ENCODE measurements around the gene C17orf107. TPM values are rescaled to one million over a fixed set of nuclear protein-coding genes. Genes with fewer than 3 reads are reported as not detected.

The C17orf107 gene
- 3.6 and 3.7 TPM in 2 replicates for total RNA-seq
- long read RNA-seq = 0 reads

DNA sequence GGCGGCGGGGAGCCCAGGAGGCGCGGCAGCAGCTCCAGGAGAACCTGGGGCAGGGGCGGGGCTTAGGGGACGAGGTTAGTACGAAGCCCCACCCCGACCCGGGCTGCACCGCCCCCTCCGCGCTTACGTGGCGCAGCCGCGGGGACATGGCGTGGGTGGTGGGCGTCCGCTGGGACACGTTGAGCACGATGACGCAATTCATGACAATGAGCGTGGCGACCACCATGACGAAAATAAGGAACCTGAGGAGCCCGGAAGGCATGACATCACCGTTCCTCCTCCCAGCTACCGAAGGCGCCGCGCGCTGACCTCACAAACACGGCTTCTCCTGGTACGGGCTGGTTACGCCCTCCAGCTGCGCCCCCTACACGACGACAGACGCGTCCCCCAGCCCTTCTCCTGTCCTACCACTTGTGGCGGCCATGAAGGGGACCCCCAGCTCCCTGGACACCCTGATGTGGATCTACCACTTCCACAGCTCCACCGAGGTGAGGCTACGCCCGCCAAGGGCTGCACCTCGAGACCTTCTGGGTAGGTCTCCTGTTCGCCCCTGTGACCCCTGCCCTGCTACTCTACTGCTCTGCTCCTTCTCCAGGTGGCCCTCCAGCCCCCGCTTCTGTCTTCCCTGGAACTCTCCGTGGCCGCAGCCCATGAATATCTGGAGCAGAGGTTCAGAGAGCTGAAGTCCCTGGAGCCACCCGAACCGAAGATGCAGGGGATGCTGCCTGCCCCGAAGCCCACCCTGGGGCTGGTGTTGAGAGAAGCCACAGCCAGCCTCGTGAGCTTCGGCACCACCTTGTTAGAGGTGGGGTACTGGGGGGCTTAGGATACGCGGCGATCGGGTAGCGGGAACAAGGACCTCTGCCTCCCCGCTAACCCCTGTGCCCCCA lies at the start of gene C17orf107:
TSS of gene C17orf107 (plus strand) at position 196 of the 890 bp plus-strand sequence. CDS start at position 423, 227 bp downstream.
- H3K4me1 Mint-ChIP-seq (ENCODE audit: low read depth) = peaks cover 5% of the 10 kb centered on the region
- peaks cover 6% of the 10 kb centered on the region for H3K36me3 Mint-ChIP-seq (ENCODE audit: insufficient read depth)
- H3K27me3 Mint-ChIP-seq = peaks cover 19% of the 10 kb centered on the region
- peak; percentile 51 for DNase-seq (ENCODE audit: low spot score, unreplicated experiment)
- no peak for TF ChIP-seq CTCF (IDR thresholded peaks at IDR 0.05; ENCODE audit: unreplicated experiment)
- peak within 1 kb of the TSS; percentile 70 for H3K4me3 Mint-ChIP-seq (ENCODE audit: low read depth)
- peak within 1 kb of the TSS; percentile 81 for H3K27ac Mint-ChIP-seq
- no peaks in the 10 kb centered on the region for H3K9me3 Mint-ChIP-seq (ENCODE audit: low read depth)

GRCh38 chr17:4850246-4850645 lies 49.1 kb upstream of the C17orf107 start:
- Mint-ChIP-seq H3K36me3 (ENCODE audit: insufficient read depth) (peaks cover 3% of the 10 kb centered on the region), H3K4me3 (ENCODE audit: low read depth) (no peak overlapping the region), H3K27me3 (no peaks in the 10 kb centered on the region), H3K9me3 (ENCODE audit: low read depth) (no peaks in the 10 kb centered on the region), H3K27ac (no peak overlapping the region), H3K4me1 (ENCODE audit: low read depth) (peaks cover 21% of the 10 kb centered on the region)
- TF ChIP-seq CTCF (IDR thresholded peaks at IDR 0.05; ENCODE audit: unreplicated experiment) = no peak
- no peak for DNase-seq (ENCODE audit: low spot score, unreplicated experiment)

DNA sequence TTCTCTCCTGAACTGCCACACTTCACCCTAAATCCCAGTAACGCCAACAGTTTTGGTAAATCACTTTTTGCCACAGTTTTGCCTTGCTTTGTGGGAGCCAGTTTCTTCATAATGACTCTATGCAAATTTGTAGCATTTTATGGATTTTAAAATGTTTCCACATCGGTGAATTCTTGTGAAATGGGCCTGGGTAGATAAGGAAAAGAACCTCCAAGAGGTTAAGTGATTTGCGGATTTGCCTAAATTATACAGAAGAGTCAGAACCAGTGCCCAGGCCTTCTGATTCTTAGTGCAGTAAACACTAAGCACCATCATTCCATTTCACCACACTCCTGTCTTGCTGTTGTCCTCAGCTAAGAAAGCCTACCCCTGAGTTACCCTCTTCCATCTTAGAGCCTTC lies 48.3 kb upstream of the C17orf107 start:
- TF ChIP-seq CTCF (IDR thresholded peaks at IDR 0.05; ENCODE audit: unreplicated experiment) = no peak
- Mint-ChIP-seq H3K4me1 (ENCODE audit: low read depth) (peaks cover 21% of the 10 kb centered on the region), H3K36me3 (ENCODE audit: insufficient read depth) (peaks cover 3% of the 10 kb centered on the region), H3K4me3 (ENCODE audit: low read depth) (no peak overlapping the region), H3K27me3 (no peaks in the 10 kb centered on the region), H3K27ac (peak overlapping the region; percentile 23), H3K9me3 (ENCODE audit: low read depth) (no peaks in the 10 kb centered on the region)
- no peak for DNase-seq (ENCODE audit: low spot score, unreplicated experiment)

DNA sequence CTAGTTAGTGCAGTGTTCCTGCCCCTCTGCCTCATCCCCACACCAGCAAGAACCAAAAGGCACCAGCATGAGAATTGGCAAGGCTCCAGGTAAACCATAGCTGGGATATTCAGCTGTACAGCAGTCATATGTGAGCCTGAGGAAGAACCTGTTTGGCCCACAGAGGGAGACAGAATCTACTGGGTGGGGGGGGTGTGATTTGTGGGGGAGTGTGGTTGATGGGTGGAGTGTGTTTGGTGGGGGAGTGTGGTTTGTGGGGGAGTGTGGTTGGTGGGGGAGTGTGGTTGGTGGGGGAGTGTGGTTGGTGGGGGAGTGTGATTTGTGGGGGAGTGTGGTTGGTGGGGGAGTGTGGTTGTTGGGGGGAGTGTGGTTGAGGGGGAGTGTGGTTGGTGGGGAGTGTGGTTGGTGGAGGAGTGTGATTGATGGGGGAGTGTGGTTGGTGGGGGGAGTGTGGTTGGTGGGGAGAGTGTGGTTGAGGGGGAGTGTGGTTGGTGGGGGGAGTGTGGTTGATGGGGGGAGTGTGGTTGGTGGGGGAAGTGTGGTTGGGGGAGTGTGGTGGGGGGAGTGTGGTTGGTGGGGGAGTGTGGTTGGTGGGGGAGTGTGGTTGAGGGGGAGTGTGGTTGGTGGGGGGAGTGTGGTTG lies 46.6 kb upstream of the C17orf107 start:
- Mint-ChIP-seq H3K9me3 (ENCODE audit: low read depth) (no peaks in the 10 kb centered on the region), H3K4me3 (ENCODE audit: low read depth) (no peak overlapping the region), H3K27me3 (no peaks in the 10 kb centered on the region), H3K36me3 (ENCODE audit: insufficient read depth) (peaks cover 3% of the 10 kb centered on the region), H3K27ac (peak overlapping the region; percentile 22), H3K4me1 (ENCODE audit: low read depth) (peaks cover 23% of the 10 kb centered on the region)
- no peak for DNase-seq (ENCODE audit: low spot score, unreplicated experiment)
- TF ChIP-seq CTCF (IDR thresholded peaks at IDR 0.05; ENCODE audit: unreplicated experiment) = no peak

DNA sequence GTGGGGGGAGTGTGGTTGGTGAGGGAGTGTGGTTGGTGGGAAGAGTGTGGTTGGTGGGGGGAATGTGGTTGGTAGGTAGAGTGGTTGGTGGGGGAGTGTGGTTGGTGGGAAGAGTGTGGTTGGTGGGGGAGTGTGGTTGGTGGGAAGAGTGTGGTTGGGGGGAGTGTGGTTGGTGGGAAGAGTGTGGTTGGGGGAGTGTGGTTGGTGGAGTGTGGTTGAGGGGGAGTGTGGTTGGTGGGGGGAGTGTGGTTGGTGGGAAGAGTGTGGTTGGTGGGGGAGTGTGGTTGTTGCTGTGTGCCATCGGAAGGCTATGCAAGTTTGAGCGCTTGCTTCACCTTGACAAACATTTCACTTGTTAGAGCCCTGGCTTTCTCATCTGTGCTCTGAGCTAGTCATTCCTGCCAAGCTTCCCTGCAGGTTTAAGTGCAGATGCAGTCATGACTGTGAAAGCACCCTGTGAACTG lies 46.1 kb upstream of the C17orf107 start:
- no peak overlapping the region for H3K4me3 Mint-ChIP-seq (ENCODE audit: low read depth)
- no peaks in the 10 kb centered on the region for H3K9me3 Mint-ChIP-seq (ENCODE audit: low read depth)
- peaks cover 3% of the 10 kb centered on the region for H3K36me3 Mint-ChIP-seq (ENCODE audit: insufficient read depth)
- no peak for DNase-seq (ENCODE audit: low spot score, unreplicated experiment)
- no peak for TF ChIP-seq CTCF (IDR thresholded peaks at IDR 0.05; ENCODE audit: unreplicated experiment)
- no peak overlapping the region for H3K27ac Mint-ChIP-seq
- H3K4me1 Mint-ChIP-seq (ENCODE audit: low read depth) = peaks cover 24% of the 10 kb centered on the region
- H3K27me3 Mint-ChIP-seq = no peaks in the 10 kb centered on the region

All from progenitor cell of endocrine pancreas (in vitro differentiated cells).